HG03342 (cell line): Measurements from ENCODE around the gene LGALS7B.
"Not testable (repeated sequence)": the region's sequence is repeated elsewhere in the genome, so short reads cannot be mapped to it uniquely, and the experiment has no call there.

Source experiments
- ATAC-seq: cut with Tn5 transposase; IDR thresholded peaks from one replicate; pipeline ENCODE4 v1.9.1; 2021; ENCODE audit warnings: mild to moderate bottlenecking, moderate library complexity; ENCODE audit not compliant: unreplicated experiment

The LGALS7B gene

DNA sequence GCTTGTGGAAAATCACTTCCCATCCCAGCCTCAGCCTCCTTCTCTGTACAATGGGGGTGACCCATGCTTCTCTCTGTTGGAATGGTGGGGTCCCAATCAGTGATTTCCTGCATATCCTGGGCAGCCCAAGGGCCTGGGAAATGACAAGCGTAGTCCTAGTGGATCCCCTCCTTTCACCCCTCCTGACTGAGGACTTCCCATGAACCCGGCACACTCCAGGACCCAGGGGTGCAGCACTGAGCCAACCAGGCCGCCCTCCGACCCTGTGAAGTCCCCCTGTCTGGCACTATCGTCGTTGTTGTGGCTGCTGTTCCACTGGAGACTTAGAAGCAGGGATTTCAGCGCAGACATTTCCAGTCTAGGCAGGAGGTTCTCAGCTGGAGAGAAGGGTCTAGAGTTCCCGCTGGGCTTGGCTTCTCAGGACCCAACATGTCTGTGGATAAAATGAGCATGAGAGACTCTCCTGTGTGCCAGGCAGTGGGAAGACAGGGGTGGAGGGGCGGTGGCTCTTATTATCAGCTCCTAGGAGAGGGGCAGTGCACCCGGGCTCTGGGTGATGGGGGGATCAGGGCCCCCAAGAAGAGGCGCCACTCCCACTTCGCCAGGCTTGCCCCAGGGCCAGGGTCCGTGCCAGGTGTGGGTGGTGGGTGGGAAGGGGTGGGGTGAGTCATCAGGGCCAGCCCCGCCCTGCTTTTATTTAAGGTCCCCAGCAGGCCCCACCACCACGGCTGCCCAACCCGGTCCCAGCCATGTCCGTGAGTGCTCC lies at the start of gene LGALS7B:
LGALS7B (plus strand) TSS at position 723 of the 766 bp plus-strand sequence; CDS start at position 750, 27 bp downstream.
- no peak for ATAC-seq

- no peak for ATAC-seq
Observed at GRCh38 chr19:38739440-38740256, 49.4 kb upstream of the LGALS7B start.

DNA sequence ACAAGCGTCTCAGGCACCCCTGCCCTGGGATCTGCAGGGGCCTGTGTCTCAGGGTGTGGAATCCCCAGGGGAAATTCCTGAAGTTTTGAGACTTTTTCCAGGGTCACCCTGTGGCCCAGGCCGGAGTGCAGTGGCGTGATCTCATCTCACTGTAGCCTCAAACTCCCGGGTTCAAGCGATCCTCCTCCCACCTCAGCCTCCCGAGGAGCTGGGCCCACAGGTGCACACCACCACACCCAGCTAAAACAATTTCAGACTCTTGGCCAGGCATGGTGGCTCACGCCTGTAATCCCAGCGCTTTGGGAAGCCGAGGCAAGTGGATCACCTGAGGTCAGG lies 48.8 kb upstream of the LGALS7B start:
- no peak for ATAC-seq

- no peak for ATAC-seq
Observed at GRCh38 chr19:38740932-38741331, 48.1 kb upstream of the LGALS7B start.

DNA sequence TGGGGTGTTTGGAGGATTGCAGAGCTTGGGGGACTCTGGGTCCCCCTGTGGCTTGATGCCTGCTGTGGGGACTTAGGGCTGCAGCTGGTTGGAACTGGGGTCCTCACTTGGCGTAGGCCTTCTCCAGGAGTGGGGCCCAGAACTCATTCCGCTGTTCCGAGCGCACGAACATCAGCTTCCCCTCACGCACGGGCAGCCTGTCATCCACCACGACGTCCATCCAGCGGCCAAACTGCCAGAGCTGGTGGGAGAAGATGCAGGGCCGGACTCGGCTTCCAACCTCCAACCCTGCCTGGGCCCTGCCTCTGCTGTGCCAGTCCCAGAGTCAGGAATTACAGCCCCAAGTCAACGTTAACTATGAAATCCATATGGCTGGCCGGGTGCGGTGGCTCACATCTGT lies 47.3 kb upstream of the LGALS7B start:
- no peak for ATAC-seq

- ATAC-seq, result no peak
Observed at GRCh38 chr19:38742296-38742695, 46.7 kb upstream of the LGALS7B start.

GRCh38 chr19:38742906-38743305 lies 46.1 kb upstream of the LGALS7B start:
- no peak for ATAC-seq

DNA sequence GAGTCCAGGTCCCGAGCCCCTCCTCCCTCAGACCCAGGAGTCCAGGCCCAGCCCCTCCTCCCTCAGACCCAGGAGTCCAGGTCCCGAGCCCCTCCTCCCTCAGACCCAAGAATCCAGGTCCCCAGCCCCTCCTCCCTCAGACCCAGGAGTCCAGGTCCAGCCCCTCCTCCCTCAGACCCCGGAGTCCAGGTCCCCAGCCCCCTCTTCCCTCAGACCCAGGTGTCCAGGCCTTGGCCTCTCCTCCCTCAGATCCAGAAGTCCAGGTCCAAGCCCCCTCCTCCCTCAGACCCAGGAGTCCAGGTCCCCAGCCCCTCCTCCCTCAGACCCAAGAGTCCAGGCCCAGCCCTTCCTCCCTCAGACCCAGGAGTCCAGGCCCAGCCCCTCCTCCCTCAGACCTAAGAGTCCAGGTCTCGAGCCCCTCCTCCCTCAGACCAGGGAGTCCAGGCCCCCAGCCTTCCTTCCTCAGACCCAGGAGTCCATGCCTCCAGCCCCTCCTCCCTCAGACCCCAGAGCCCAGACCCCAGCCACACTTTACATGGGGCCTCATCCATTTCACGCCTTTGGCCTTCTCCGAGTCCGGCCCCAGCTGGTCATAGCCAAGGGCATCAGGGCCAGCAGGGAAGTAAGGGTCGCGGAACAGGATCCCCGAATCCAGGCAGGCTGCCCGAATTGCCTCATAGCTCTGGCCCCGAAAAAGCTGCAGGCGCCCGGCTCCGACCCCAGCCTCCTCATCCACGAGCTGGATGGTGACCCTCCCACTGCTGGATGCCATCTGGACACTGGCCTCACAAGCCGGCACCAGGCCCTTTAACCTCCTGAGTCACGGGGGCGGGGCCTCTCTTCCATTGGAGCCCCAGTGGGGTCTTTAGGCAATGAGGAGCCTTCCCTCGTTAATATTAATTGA lies 45.4 kb upstream of the LGALS7B start:
- ATAC-seq, result no peak

DNA sequence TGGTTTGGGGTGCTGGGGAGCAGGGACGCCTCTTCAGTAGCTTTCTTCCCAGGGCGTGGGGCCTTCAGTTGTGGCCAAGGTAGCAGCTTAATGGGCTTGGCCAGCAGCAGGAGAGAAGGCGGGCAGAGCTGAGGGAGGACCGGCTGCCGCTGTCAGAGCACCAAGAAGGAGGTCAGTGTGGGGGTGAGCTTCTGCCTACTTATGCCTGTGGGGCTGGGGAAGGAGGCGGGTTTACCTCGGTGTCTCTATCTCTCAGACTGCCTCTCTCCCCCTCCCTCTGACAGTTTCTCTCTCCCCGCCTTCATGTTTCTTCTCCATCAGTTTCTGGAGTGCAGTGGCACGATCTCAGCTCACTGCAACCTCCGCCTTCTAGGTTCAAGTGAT lies 44.7 kb upstream of the LGALS7B start, which contains the start of gene CAPN12:
CAPN12 (minus strand) TSS at position 177 of the 384 bp plus-strand sequence. CDS start 309 bp downstream, outside the sequence.
- no peak for ATAC-seq

DNA sequence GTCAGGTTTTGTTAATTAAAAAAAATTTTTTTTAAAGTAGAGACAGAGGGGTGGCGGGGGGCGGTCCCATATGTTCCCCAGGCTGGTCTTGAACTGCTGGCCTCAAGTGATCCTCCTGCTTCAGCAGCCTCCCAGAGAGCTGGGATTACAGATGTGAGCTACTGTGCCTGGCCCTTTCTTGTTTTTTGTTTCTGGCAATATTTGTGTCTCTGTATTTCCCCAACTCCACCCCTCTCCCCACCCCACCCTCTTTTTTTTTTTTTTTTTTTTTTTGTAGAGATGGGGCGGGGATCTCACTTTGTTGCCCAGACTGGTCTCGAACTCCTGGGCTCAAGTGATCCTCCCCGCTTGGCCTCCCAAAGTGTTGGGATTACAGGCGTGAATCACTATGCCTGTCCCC lies 44.1 kb upstream of the LGALS7B start:
- ATAC-seq, result no peak

GRCh38 chr19:38745316-38745715 lies 43.7 kb upstream of the LGALS7B start:
- ATAC-seq, result no peak

DNA sequence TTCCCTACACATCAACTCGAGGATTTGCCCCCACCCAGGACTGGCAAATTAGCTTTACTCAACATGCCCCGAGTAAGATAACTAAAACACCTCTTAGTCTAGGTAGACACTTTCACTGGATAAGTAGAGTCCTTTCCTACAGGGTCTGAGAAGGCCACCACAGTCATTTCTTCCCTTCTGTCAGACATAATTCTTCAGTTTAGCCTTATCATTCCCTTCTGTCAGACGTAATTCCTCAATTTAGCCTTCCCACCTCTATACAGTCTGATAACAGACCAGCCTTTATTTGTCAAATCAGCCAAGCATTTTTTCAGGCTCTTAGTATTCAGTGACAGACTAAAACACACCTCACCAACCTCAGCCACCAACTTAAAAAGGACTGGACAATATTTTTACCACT lies 35.2 kb upstream of the LGALS7B start:
- ATAC-seq, result not testable (repeated sequence)

DNA sequence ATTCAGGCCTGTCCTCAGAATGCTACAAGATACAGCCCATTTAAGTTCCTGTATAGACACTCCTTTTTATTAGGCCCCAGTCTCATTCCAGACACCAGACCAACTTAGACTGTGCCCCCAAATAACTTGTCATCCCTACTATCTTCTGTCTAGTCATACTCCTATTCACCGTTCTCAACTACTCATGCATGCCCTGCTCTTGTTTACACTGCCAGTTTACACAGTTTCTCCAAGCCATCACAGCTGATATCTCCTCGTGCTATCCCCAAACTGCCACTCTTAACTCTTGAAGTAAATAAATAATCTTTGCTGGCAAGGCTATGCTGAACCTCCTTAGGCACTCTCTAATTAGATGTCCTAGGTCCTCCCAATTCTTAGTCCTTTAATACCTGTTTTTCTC lies 34.8 kb upstream of the LGALS7B start:
- ATAC-seq, result not testable (repeated sequence)

GRCh38 chr19:38759590-38760003 lies 29.4 kb upstream of the LGALS7B start:
- no peak for ATAC-seq

GRCh38 chr19:38760805-38761517 lies 28.0 kb upstream of the LGALS7B start:
- ATAC-seq, result not testable (repeated sequence)

DNA sequence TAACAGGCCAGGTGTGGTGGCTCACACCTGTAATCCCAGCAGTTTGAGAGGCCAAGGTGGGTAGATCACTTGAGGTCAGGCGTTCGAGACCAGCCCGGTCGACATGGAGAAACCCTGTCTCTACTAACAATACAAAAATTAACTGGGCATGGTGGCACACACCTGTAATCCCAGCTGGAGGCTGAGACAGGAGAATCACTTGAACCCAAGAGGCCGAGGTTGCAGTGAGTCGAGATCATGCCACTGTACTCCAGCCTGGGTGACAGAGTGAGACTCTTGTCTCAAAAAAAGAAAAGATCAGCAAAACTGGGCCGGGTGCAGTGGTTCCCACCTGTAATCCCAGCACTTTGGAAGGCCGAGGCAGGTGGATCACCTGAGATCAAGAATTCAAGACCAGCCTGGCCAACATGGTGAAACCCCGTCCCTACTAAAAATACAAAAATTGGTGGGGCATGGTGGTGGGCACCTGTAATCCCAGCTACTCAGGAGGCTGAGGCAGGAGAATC lies 27.1 kb upstream of the LGALS7B start:
- not testable (repeated sequence) for ATAC-seq

GRCh38 chr19:38763795-38764220 lies 25.2 kb upstream of the LGALS7B start:
- ATAC-seq, result no peak

DNA sequence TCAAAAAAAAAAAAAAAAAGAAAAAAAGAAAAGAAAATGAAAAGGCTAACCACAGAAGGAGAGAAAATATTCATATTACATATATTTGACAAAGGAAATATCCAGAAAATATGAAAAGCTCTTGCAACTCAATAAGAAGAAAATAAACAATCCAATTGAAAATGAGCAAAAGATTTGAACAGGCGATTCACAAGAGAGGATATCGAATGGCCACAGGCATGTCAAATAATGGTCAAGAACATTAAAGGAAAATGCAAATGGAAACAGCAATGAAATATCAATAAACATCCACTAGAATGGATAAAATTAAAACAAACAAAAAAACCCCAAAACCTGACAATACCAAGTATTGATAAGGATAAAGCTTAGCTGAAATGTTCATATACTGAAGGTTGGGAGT lies 23.8 kb upstream of the LGALS7B start:
- ATAC-seq, result no peak

DNA sequence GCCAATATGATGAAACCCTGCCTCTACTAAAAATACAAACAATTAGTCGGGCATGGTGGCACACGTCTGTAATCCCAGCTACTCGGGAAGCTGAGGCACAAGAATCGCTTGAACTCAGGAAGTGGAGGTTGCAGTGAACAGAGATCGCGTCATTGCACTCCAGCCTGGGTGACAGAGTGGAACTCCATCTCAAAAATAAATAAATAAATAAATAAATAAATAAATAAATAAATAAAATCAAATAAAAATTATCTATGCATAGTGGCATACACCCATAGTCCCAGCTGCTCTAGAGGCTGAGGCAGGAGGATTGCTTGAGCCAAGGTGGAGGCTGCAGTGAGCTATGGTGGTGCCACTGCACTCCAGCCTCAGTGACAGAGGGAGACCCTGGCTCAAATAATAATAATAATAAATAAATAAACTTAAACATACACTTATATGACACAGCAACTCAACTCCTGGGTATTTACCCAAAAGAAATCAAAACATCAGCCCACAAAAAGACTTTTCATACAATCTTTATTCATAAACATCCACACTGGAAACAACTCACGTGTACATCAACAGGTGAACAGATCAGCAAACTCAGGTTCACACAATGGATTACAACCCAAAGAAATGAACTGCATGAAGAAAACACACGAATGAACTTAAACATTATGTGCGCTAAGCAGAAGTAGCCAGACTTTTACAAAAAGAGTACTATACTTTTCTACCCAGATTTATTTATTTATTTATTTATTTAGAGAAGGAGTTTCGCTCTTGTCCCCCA lies 22.5 kb upstream of the LGALS7B start:
- no peak for ATAC-seq
